H9 (cell line): ENCODE measurements around the gene PPARGC1A. TPM values are rescaled to one million over a fixed set of nuclear protein-coding genes. Genes with fewer than 3 reads are reported as not detected.

Experiments
- DNase-seq: peaks from one replicate; pipeline ENCODE4 v3.0.0-alpha.2; 2017
- H2AFZ ChIP-seq: one replicate; pipeline ENCODE4 v1.6.1; 2013; ENCODE audit warnings: mild to moderate bottlenecking, low read length, control low read depth, moderate library complexity
- H2AK5ac ChIP-seq: 2 replicates; pipeline ENCODE4 v1.6.1; 2013; ENCODE audit warnings: low read length, control low read depth, mixed read lengths; ENCODE audit not compliant: insufficient read length
- H2BK120ac ChIP-seq: one replicate; pipeline ENCODE4 v1.6.1; 2013; ENCODE audit warnings: low read depth, mild to moderate bottlenecking, low read length, control low read depth, inconsistent platforms; ENCODE audit not compliant: poor library complexity, severe bottlenecking
- H2BK12ac ChIP-seq: 2 replicates; pipeline ENCODE4 v1.6.1; 2013; ENCODE audit warnings: low read length, control low read depth, mixed read lengths, low read depth; ENCODE audit not compliant: insufficient read length
- H2BK15ac ChIP-seq: 2 replicates; pipeline ENCODE4 v1.6.1; 2013; ENCODE audit warnings: low read depth, low read length, control low read depth
- H2BK20ac ChIP-seq: one replicate; pipeline ENCODE4 v1.6.1; 2013; ENCODE audit warnings: low read depth, mild to moderate bottlenecking, low read length, control low read depth, inconsistent platforms; ENCODE audit not compliant: poor library complexity, severe bottlenecking
- H2BK5ac ChIP-seq: 2 replicates; pipeline ENCODE4 v1.6.1; 2013; ENCODE audit warnings: low read length, control low read depth, mixed read lengths; ENCODE audit not compliant: insufficient read length
- H3K14ac ChIP-seq: 2 replicates; pipeline ENCODE4 v1.6.1; 2013; ENCODE audit warnings: low read length, control low read depth; ENCODE audit not compliant: insufficient read depth
- H3K18ac ChIP-seq: 2 replicates; pipeline ENCODE4 v1.6.1; 2013; ENCODE audit warnings: low read depth, mild to moderate bottlenecking, mixed read lengths, low read length, control low read depth; ENCODE audit not compliant: insufficient read length
- H3K23ac ChIP-seq: 2 replicates; pipeline ENCODE4 v1.6.1; 2013; ENCODE audit warnings: low read length, control low read depth, mixed read lengths, low read depth; ENCODE audit not compliant: insufficient read length
- H3K23me2 ChIP-seq: 2 replicates; pipeline ENCODE4 v1.6.1; 2013; ENCODE audit warnings: low read depth, mild to moderate bottlenecking, mixed read lengths, low read length, control low read depth; ENCODE audit not compliant: insufficient read length, poor library complexity, severe bottlenecking
- H3K27ac ChIP-seq: 2 replicates; pipeline ENCODE4 v1.5.1; 2013; ENCODE audit warnings: low read length, control low read depth, mixed read lengths, low read depth; ENCODE audit not compliant: insufficient read length
- H3K27me3 ChIP-seq: 2 replicates; pipeline ENCODE4 v1.6.1; 2013; ENCODE audit warnings: low read length, control low read depth, inconsistent platforms; ENCODE audit not compliant: insufficient read depth
- H3K4ac ChIP-seq: 2 replicates; pipeline ENCODE4 v1.6.1; 2013; ENCODE audit warnings: low read depth, mild to moderate bottlenecking, control low read depth, inconsistent platforms, low read length, moderate library complexity
- H3K4me1 ChIP-seq: 2 replicates; pipeline ENCODE4 v1.6.1; 2013; ENCODE audit warnings: low read length, control low read depth, inconsistent platforms; ENCODE audit not compliant: insufficient read depth
- H3K4me2 ChIP-seq: 2 replicates; pipeline ENCODE4 v1.6.1; 2013; ENCODE audit warnings: low read length, control low read depth, mixed read lengths; ENCODE audit not compliant: insufficient read length, insufficient read depth
- H3K56ac ChIP-seq: 2 replicates; pipeline ENCODE4 v1.6.1; 2013; ENCODE audit warnings: low read depth, mild to moderate bottlenecking, mixed read lengths, low read length, control low read depth; ENCODE audit not compliant: insufficient read length
- H3K79me1 ChIP-seq: 2 replicates; pipeline ENCODE4 v1.6.1; 2013; ENCODE audit warnings: low read depth, mild to moderate bottlenecking, moderate library complexity, low read length, control low read depth, inconsistent platforms; ENCODE audit not compliant: insufficient read depth, poor library complexity, severe bottlenecking
- H3K79me2 ChIP-seq: 2 replicates; pipeline ENCODE4 v1.6.1; 2013; ENCODE audit warnings: low read length, control low read depth, inconsistent platforms; ENCODE audit not compliant: insufficient read depth
- H3K9ac ChIP-seq: 2 replicates; pipeline ENCODE4 v1.6.1; 2013; ENCODE audit warnings: low read length, control low read depth, mixed read lengths; ENCODE audit not compliant: insufficient read length; ENCODE audit errors: extremely low read depth
- H3K9me3 ChIP-seq: one replicate; pipeline ENCODE4 v1.6.1; 2013; ENCODE audit warnings: low read depth, low read length, inconsistent platforms; ENCODE audit not compliant: control insufficient read depth
- H3T11ph ChIP-seq: one replicate; pipeline ENCODE4 v1.6.1; 2013; ENCODE audit warnings: mild to moderate bottlenecking, low read length, control low read depth, inconsistent platforms
- H4K20me1 ChIP-seq: one replicate; pipeline ENCODE4 v1.6.1; 2013; ENCODE audit not compliant: control insufficient read depth, insufficient read length, insufficient read depth
- H4K5ac ChIP-seq: 2 replicates; pipeline ENCODE4 v1.6.1; 2013; ENCODE audit warnings: low read depth, mild to moderate bottlenecking, mixed read lengths, low read length, control low read depth; ENCODE audit not compliant: insufficient read length
- H4K8ac ChIP-seq: replicated peaks from 2 replicates; pipeline ENCODE4 v1.6.1; 2013; ENCODE audit warnings: low read length, control low read depth, mixed read lengths, low read depth; ENCODE audit not compliant: insufficient read length
- H4K91ac ChIP-seq: 2 replicates; pipeline ENCODE4 v1.6.1; 2013; ENCODE audit warnings: low read depth, mild to moderate bottlenecking, moderate library complexity, mixed read lengths, low read length, control low read depth; ENCODE audit not compliant: insufficient read length
- H3K27ac Mint-ChIP-seq, 3 experiments: 2 replicates in 2 of 3; 3 replicates in 1 of 3; pipeline ENCODE4 v1.8.0; 2020 to 2021; ENCODE audit warnings: mixed read lengths in 3 of 3, mild to moderate bottlenecking in 1 of 3, moderate library complexity in 1 of 3
- H3K27me3 Mint-ChIP-seq: 2 replicates; pipeline ENCODE4 v1.8.0; 2021; ENCODE audit warnings: low read depth, mild to moderate bottlenecking, moderate library complexity, mixed read lengths
- H3K36me3 Mint-ChIP-seq, 3 experiments: 2 replicates in 2 of 3; 3 replicates in 1 of 3; pipeline ENCODE4 v1.8.0; 2020 to 2021; ENCODE audit warnings: low read depth in 3 of 3, mixed read lengths in 3 of 3; ENCODE audit not compliant: insufficient read depth in 1 of 3
- H3K4me1 Mint-ChIP-seq, 2 experiments: 2 replicates each; pipeline ENCODE4 v1.8.0; 2020; ENCODE audit warnings: mixed read lengths in 2 of 2
- H3K4me3 Mint-ChIP-seq, 2 experiments: 2 replicates in 1 of 2; 3 replicates in 1 of 2; pipeline ENCODE4 v1.8.0; 2020 to 2021; ENCODE audit warnings: mild to moderate bottlenecking in 2 of 2, mixed read lengths in 2 of 2, moderate library complexity in 1 of 2
- H3K9me3 Mint-ChIP-seq, 2 experiments: 2 replicates in 1 of 2; 3 replicates in 1 of 2; pipeline ENCODE4 v1.8.0; 2020; ENCODE audit warnings: mild to moderate bottlenecking in 2 of 2, mixed read lengths in 2 of 2, moderate library complexity in 1 of 2
- WGBS: extraction: QIAGEN DNeasy Blood & Tissue Kit; methylation state at CpG from one replicate; pipeline ENCODE4 v1.1.7; 2013; ENCODE audit warnings: missing lambda C conversion rate, low lambda C conversion rate, mixed read lengths; ENCODE audit not compliant: insufficient read length; ENCODE audit errors: extremely low coverage; 5-methylcytosine and 5-hydroxymethylcytosine counted together
- total RNA-seq: library from RNA; stranded (reverse); gene quantifications from 2 replicates; pipeline ENCODE4 v1.2.1, GENCODE V29; 2021
- TF ChIP-seq, protein P1 (sequence below): fragments of 200-600 bp; sonication (generic); conservative IDR thresholded peaks from 3 replicates; pipeline ENCODE4 v1.8.0; 2021; ENCODE audit warnings: antibody characterized with exemption, mild to moderate bottlenecking

PPARGC1A gene
- total RNA-seq, 1 experiment from 2014 or later = 1.7 TPM

DNA sequence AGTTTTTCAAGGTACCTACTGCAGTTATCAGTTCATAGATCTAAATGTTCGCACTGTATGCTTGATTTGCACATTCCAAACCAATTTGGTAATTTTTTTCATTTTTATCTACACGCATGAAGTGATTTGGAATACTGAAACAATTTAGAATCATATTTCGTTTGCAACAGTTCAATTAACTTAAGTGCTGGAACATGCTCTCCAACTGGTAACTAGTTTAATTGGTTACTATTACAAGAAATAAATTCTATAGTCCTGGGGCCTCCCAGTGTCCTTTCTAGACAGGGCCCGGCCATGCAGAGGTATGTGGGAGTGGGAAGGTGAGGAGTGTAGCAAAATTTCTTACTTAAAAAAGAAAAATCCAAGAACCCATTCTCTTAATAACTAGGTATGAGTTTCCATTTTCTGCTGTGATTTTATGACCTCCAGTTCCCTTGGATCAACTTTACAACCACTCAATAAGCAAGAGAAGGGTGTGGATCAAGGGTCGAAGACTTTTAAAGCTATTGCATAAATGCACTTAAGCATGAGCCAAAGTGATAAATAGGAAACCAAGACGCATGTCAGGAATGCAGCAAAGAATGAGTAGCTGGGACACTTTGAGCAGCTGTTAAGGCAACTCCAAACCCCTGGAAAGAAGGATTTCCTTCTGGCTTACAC, 106.9 kb downstream of the PPARGC1A start:
- Histone ChIP-seq H3K79me2 (no peaks in the 10 kb centered on the region), H3K18ac (no peak overlapping the region), H3K4ac (no peak overlapping the region), H2BK120ac (no peak overlapping the region), H3K4me1 (no peaks in the 10 kb centered on the region), H3K79me1 (no peaks in the 10 kb centered on the region), H4K20me1 (no peaks in the 10 kb centered on the region), H3K23me2 (no peaks in the 10 kb centered on the region), H3K27ac (no peak overlapping the region), H3K4me2 (no peak overlapping the region), H3K14ac (no peak overlapping the region), H2AK5ac (no peak overlapping the region), H4K91ac (no peak overlapping the region), H2BK15ac (no peak overlapping the region), H2BK5ac (no peak overlapping the region), H3K56ac (no peak overlapping the region), H3T11ph (no peak overlapping the region), H3K9me3 (no peaks in the 10 kb centered on the region), H3K9ac (no peak overlapping the region), H2AFZ (no peak overlapping the region), H4K5ac (no peak overlapping the region), H2BK20ac (no peak overlapping the region), H3K27me3 (no peaks in the 10 kb centered on the region), H2BK12ac (no peak overlapping the region), H4K8ac (no peak overlapping the region), H3K23ac (no peak overlapping the region)
- peaks cover 0 to 7% of the 10 kb centered on the region in 2 experiments; a peak in 1 of 4 replicates for H3K4me1 Mint-ChIP-seq
- no peak overlapping the region for H3K27ac Mint-ChIP-seq
- TF ChIP-seq, protein P1, sequence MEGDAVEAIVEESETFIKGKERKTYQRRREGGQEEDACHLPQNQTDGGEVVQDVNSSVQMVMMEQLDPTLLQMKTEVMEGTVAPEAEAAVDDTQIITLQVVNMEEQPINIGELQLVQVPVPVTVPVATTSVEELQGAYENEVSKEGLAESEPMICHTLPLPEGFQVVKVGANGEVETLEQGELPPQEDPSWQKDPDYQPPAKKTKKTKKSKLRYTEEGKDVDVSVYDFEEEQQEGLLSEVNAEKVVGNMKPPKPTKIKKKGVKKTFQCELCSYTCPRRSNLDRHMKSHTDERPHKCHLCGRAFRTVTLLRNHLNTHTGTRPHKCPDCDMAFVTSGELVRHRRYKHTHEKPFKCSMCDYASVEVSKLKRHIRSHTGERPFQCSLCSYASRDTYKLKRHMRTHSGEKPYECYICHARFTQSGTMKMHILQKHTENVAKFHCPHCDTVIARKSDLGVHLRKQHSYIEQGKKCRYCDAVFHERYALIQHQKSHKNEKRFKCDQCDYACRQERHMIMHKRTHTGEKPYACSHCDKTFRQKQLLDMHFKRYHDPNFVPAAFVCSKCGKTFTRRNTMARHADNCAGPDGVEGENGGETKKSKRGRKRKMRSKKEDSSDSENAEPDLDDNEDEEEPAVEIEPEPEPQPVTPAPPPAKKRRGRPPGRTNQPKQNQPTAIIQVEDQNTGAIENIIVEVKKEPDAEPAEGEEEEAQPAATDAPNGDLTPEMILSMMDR = no peak
- H3K36me3 Mint-ChIP-seq = peaks cover 0 to 10% (median 2%) of the 10 kb centered on the region in 3 experiments; a peak in 4 of 7 replicates
- H3K27me3 Mint-ChIP-seq = no peaks in the 10 kb centered on the region
- H3K9me3 Mint-ChIP-seq = peaks cover 5 to 8% of the 10 kb centered on the region in 2 experiments; a peak in 3 of 5 replicates
- no peak for DNase-seq
- WGBS = no CpG with 5 or more reads among the region's 6 CpGs
- H3K4me3 Mint-ChIP-seq = no peak overlapping the region
